ENCODE data around the gene ABCC8. TPM values are rescaled to one million over a fixed set of nuclear protein-coding genes. Genes with fewer than 3 reads are reported as not detected.

The ABCC8 gene
- total and polyA plus RNA-seq, 2 donors from 2014 or later, result 1.3 to 3.2 TPM

DNA sequence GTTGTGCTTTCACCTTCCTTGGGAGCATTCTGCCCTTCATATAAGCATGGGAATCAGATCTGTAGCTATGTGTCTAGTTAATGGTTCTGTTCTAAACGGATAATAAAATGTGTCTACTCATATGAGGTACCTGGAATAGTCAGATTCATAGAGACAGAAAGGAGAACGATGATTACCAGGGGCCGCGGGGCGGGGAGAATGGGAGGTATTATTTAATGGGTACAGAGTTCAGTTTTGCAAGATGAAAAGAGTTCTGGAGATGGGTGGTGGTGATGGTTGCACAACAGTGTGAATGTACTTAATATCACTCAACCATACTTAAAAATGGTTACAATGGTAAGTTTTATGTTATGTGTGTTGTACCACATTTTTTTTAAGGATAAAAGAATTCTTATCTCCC is 10.0 kb upstream of the ABCC8 start:
- Histone ChIP-seq H3K4me1 (ENCODE audit: control insufficient read depth in 2 of 3, insufficient read depth in 2 of 3, low read depth in 1 of 3, low read length in 3 of 3) (peaks cover 0 to 6% (median 0%) of the 10 kb centered on the region in 3 donors), H3K36me3 (ENCODE audit: control insufficient read depth in 2 of 3, insufficient read depth in 3 of 3, low read length in 3 of 3) (no peaks in the 10 kb centered on the region), H3K9ac (ENCODE audit: low read length in 3 of 3) (no peak overlapping the region), H3K4me3 (ENCODE audit: low read length in 3 of 3) (no peak overlapping the region), H3K9me3 (ENCODE audit: control insufficient read depth in 2 of 3, insufficient read depth in 1 of 3, low read length in 3 of 3) (peaks cover 0 to 3% (median 0%) of the 10 kb centered on the region in 3 donors), H3K27me3 (ENCODE audit: control insufficient read depth, insufficient read depth, low read length) (no peaks in the 10 kb centered on the region), H3K27ac (ENCODE audit: low read depth in 2 of 2, low read length in 2 of 2) (no peak overlapping the region)
- TF ChIP-seq, protein P1, sequence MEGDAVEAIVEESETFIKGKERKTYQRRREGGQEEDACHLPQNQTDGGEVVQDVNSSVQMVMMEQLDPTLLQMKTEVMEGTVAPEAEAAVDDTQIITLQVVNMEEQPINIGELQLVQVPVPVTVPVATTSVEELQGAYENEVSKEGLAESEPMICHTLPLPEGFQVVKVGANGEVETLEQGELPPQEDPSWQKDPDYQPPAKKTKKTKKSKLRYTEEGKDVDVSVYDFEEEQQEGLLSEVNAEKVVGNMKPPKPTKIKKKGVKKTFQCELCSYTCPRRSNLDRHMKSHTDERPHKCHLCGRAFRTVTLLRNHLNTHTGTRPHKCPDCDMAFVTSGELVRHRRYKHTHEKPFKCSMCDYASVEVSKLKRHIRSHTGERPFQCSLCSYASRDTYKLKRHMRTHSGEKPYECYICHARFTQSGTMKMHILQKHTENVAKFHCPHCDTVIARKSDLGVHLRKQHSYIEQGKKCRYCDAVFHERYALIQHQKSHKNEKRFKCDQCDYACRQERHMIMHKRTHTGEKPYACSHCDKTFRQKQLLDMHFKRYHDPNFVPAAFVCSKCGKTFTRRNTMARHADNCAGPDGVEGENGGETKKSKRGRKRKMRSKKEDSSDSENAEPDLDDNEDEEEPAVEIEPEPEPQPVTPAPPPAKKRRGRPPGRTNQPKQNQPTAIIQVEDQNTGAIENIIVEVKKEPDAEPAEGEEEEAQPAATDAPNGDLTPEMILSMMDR (IDR thresholded peaks at IDR 0.05; ENCODE audit: borderline replicate concordance, extremely low read depth, insufficient read depth), result no peak
- FAIRE-seq (no peak), DNase-seq (no peak)
- intact Hi-C loops (cut with DNase I), result no loop called here

DNA sequence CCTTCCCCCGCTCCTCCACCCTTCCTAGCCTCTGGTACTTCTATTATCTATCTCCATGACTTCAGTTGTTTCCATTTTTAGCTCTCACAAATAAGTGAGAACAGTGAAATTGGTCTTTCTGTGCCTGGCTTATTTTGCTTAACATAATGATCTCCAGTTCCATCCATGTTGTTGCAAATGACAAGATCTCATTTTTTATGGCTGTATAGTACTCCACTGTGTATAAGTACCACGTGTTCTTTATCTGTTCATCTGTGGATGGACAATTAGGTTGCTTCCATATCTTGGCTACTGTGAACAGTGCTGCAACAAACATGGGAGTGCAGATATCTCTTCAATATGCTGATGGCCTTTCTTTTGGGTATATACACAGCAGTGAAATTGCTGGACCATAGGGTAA is 6.9 kb upstream of the ABCC8 start:
- TF ChIP-seq, protein P1 (IDR thresholded peaks at IDR 0.05; ENCODE audit: borderline replicate concordance, extremely low read depth, insufficient read depth), result no peak
- no peak overlapping the region for H3K27ac ChIP-seq (ENCODE audit: low read depth in 2 of 2, low read length in 2 of 2)
- H3K9me3 ChIP-seq (ENCODE audit: control insufficient read depth in 2 of 3, insufficient read depth in 1 of 3, low read length in 3 of 3), result peaks cover 0 to 3% (median 0%) of the 10 kb centered on the region in 3 donors
- H3K9ac ChIP-seq (ENCODE audit: low read length in 3 of 3), result no peak overlapping the region
- H3K27me3 ChIP-seq (ENCODE audit: control insufficient read depth, insufficient read depth, low read length), result peaks cover 3% of the 10 kb centered on the region
- intact Hi-C loops (cut with DNase I), result no loop called here
- FAIRE-seq (no peak), DNase-seq (no peak)
- no peak overlapping the region for H3K4me3 ChIP-seq (ENCODE audit: low read length in 3 of 3)
- H3K4me1 ChIP-seq (ENCODE audit: control insufficient read depth in 2 of 3, insufficient read depth in 2 of 3, low read depth in 1 of 3, low read length in 3 of 3), result no peaks in the 10 kb centered on the region
- H3K36me3 ChIP-seq (ENCODE audit: control insufficient read depth in 2 of 3, insufficient read depth in 3 of 3, low read length in 3 of 3), result no peaks in the 10 kb centered on the region

DNA sequence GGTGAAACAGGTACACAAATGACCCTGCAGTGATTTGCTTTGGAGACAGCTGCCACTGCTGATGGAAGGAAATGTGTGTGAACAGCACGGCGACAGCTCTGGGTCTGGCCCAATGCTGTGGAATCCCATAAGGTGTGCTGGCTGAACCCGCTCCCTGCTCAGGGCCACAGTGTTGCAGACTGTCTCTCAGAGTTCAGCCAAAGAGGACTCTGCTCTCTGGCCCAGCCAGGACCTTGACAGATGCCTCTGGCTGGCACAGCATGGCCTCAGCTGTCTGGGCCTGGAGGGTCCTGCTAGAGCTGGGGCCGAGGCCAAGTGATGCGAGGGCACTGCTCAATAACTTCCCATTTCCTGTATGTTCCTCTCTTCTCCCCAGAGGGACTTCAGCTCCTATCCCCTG is 5.3 kb upstream of the ABCC8 start:
- Histone ChIP-seq H3K36me3 (ENCODE audit: control insufficient read depth in 2 of 3, insufficient read depth in 3 of 3, low read length in 3 of 3) (no peaks in the 10 kb centered on the region), H3K4me3 (ENCODE audit: low read length in 3 of 3) (no peak overlapping the region), H3K4me1 (ENCODE audit: control insufficient read depth in 2 of 3, insufficient read depth in 2 of 3, low read depth in 1 of 3, low read length in 3 of 3) (no peaks in the 10 kb centered on the region), H3K27me3 (ENCODE audit: control insufficient read depth, insufficient read depth, low read length) (peaks cover 3% of the 10 kb centered on the region), H3K27ac (ENCODE audit: low read depth in 2 of 2, low read length in 2 of 2) (no peak overlapping the region), H3K9me3 (ENCODE audit: control insufficient read depth in 2 of 3, insufficient read depth in 1 of 3, low read length in 3 of 3) (peaks cover 0 to 3% (median 0%) of the 10 kb centered on the region in 3 donors), H3K9ac (ENCODE audit: low read length in 3 of 3) (no peak overlapping the region)
- TF ChIP-seq, protein P1 (IDR thresholded peaks at IDR 0.05; ENCODE audit: borderline replicate concordance, extremely low read depth, insufficient read depth), result no peak
- intact Hi-C loops (cut with DNase I), result no loop called here
- FAIRE-seq (no peak), DNase-seq (no peak)

Measured in kidney (tissue), 14 donors.